WTC11 (cell line): ENCODE results near the gene CIART. TPM values are rescaled to one million over a fixed set of nuclear protein-coding genes. Genes with fewer than 3 reads are reported as not detected.
"Not testable (repeated sequence)": the region's sequence is repeated elsewhere in the genome, so short reads cannot be mapped to it uniquely, and the experiment has no call there.

Experiments used
- ATAC-seq: fragments of 200-7000 bp; cut with Tn5 transposase; 2 replicates; pipeline ENCODE4 v1.10.0; 2021; ENCODE audit warnings: mild to moderate bottlenecking, moderate library complexity
- CTCF ChIA-PET: fragments of 300-600 bp; sonication (Branson Sonifier 250); formaldehyde crosslinking; loops from one replicate; lab custom pipeline; 2021; ENCODE audit warnings: antibody characterized with exemption; lab: Charles Lee
- POLR2A ChIA-PET: fragments of 350-600 bp; sonication (Branson Sonifier 250); formaldehyde crosslinking; loops from one replicate; lab custom pipeline; 2021; ENCODE audit warnings: antibody characterized with exemption; lab: Charles Lee
- DNase-seq: peaks from one replicate; pipeline ENCODE4 v3.0.0; 2021; ENCODE audit warnings: low spot score
- H3K27ac Mint-ChIP-seq: 2 replicates; pipeline ENCODE4 v1.8.0; 2021; ENCODE audit warnings: mixed read lengths
- H3K27me3 Mint-ChIP-seq: 2 replicates; pipeline ENCODE4 v1.8.0; 2021; ENCODE audit warnings: low read depth, mild to moderate bottlenecking, moderate library complexity, mixed read lengths
- H3K36me3 Mint-ChIP-seq: 2 replicates; pipeline ENCODE4 v1.8.0; 2021; ENCODE audit warnings: mixed read lengths
- H3K4me1 Mint-ChIP-seq: 2 replicates; pipeline ENCODE4 v1.8.0; 2022; ENCODE audit warnings: mixed read lengths
- H3K4me3 Mint-ChIP-seq: 2 replicates; pipeline ENCODE4 v1.8.0; 2021; ENCODE audit warnings: mild to moderate bottlenecking, moderate library complexity, mixed read lengths
- H3K9me3 Mint-ChIP-seq: 2 replicates; pipeline ENCODE4 v1.8.0; 2021; ENCODE audit warnings: mixed read lengths
- ATF6 ChIP-seq: sonication (generic); formaldehyde crosslinking; IDR thresholded peaks from 2 replicates; pipeline ENCODE4 v1.8.1; 2023; ENCODE audit warnings: mild to moderate bottlenecking, missing genetic modification reagents
- CBFB ChIP-seq: sonication (generic); formaldehyde crosslinking; IDR thresholded peaks from 2 replicates; pipeline ENCODE4 v1.8.1; 2022; ENCODE audit warnings: mild to moderate bottlenecking, low read depth, missing genetic modification reagents
- CREB1 ChIP-seq: sonication (generic); formaldehyde crosslinking; IDR thresholded peaks from 2 replicates; pipeline ENCODE4 v1.8.0; 2023; ENCODE audit warnings: mild to moderate bottlenecking, missing genetic modification reagents
- CREM ChIP-seq: sonication (generic); formaldehyde crosslinking; IDR thresholded peaks from 2 replicates; pipeline ENCODE4 v1.8.1; 2022; ENCODE audit warnings: mild to moderate bottlenecking, missing genetic modification reagents, moderate library complexity
- ERG ChIP-seq: fragments of 250-450 bp; sonication (Bioruptor Pico); IDR thresholded peaks from 2 replicates; pipeline ENCODE4 v1.8.0; 2021; ENCODE audit warnings: mild to moderate bottlenecking
- ETV6 ChIP-seq: sonication (generic); formaldehyde crosslinking; IDR thresholded peaks from 2 replicates; pipeline ENCODE4 v1.8.1; 2022; ENCODE audit warnings: mild to moderate bottlenecking, missing genetic modification reagents
- GRHL2 ChIP-seq: fragments of 250-450 bp; sonication (Bioruptor Pico); IDR thresholded peaks from 2 replicates; pipeline ENCODE4 v1.8.0; 2022; ENCODE audit warnings: mild to moderate bottlenecking, moderate library complexity; ENCODE audit not compliant: insufficient replicate concordance, severe bottlenecking
- KAT7 ChIP-seq: sonication (generic); formaldehyde crosslinking; IDR thresholded peaks from 2 replicates; pipeline ENCODE4 v1.8.1; 2023; ENCODE audit warnings: missing genetic modification reagents, mild to moderate bottlenecking, borderline replicate concordance
- MLX ChIP-seq: sonication (generic); formaldehyde crosslinking; IDR thresholded peaks from 2 replicates; pipeline ENCODE4 v1.8.1; 2023; ENCODE audit warnings: mild to moderate bottlenecking, missing genetic modification reagents, moderate library complexity
- MYBL2 ChIP-seq: sonication (generic); formaldehyde crosslinking; IDR thresholded peaks from 2 replicates; pipeline ENCODE4 v1.8.1; 2023; ENCODE audit warnings: mild to moderate bottlenecking, moderate library complexity, missing genetic modification reagents
- NR3C1 ChIP-seq: sonication (generic); formaldehyde crosslinking; conservative IDR thresholded peaks from 2 replicates; pipeline ENCODE4 v1.8.1; 2023; ENCODE audit warnings: low read depth, mild to moderate bottlenecking, missing genetic modification reagents
- PRRX2 ChIP-seq: fragments of 250-450 bp; sonication (Bioruptor Pico); IDR thresholded peaks from 2 replicates; pipeline ENCODE4 v1.8.0; 2021; ENCODE audit warnings: mild to moderate bottlenecking
- TCF7 ChIP-seq: sonication (generic); formaldehyde crosslinking; IDR thresholded peaks from 2 replicates; pipeline ENCODE4 v1.8.0; 2022; ENCODE audit warnings: mild to moderate bottlenecking, low read depth, missing genetic modification reagents, moderate library complexity
- TP53 ChIP-seq: sonication (generic); formaldehyde crosslinking; IDR thresholded peaks from 2 replicates; pipeline ENCODE4 v1.8.1; 2023; ENCODE audit warnings: mild to moderate bottlenecking, missing genetic modification reagents
- ZNF425 ChIP-seq: fragments of 250-450 bp; sonication (Bioruptor Pico); conservative IDR thresholded peaks from 2 replicates; pipeline ENCODE4 v1.9.0; 2021; ENCODE audit warnings: mild to moderate bottlenecking
- ZNF671 ChIP-seq: fragments of 250-450 bp; sonication (Bioruptor Pico); IDR thresholded peaks from 2 replicates; pipeline ENCODE4 v1.8.0; 2021; ENCODE audit warnings: mild to moderate bottlenecking
- ZSCAN18 ChIP-seq: fragments of 250-450 bp; sonication (Bioruptor Pico); IDR thresholded peaks from 2 replicates; pipeline ENCODE4 v2.1.2; 2022; ENCODE audit warnings: mild to moderate bottlenecking, moderate library complexity
- total RNA-seq: library from RNA; stranded (reverse); gene quantifications from 3 replicates; pipeline ENCODE4 v1.2.3, GENCODE V29; 2021

The CIART gene
- total RNA-seq, 1 experiment from 2014 or later: 7.8 TPM

GRCh38 chr1:150302902-150303301, 20.5 kb downstream of the CIART start (continued):
- TF ChIP-seq ZNF671 (CRISPR knock-in tag) (no peak), ETV6 (CRISPR knock-in tag) (no peak), KAT7 (CRISPR knock-in tag) (no peak), MYBL2 (CRISPR knock-in tag) (no peak), TP53 (CRISPR knock-in tag) (no peak)

GRCh38 chr1:150308585-150308984, 26.2 kb downstream of the CIART start:
- ATAC-seq, H3K4me3 Mint-ChIP-seq, DNase-seq, H3K27me3 Mint-ChIP-seq, H3K27ac Mint-ChIP-seq, H3K9me3 Mint-ChIP-seq, POLR2A ChIA-PET, CTCF ChIA-PET: not testable (repeated sequence)
- Mint-ChIP-seq H3K36me3 (peaks cover 34% of the 10 kb centered on the region), H3K4me1 (peaks cover 13% of the 10 kb centered on the region)

- Mint-ChIP-seq H3K4me3 (no peak overlapping the region), H3K27me3 (no peaks in the 10 kb centered on the region), H3K27ac (peak overlapping the region; percentile 79; the same call in 1 of the 2 replicates), H3K36me3 (peaks cover 25% of the 10 kb centered on the region), H3K4me1 (peaks cover 9% of the 10 kb centered on the region), H3K9me3 (no peaks in the 10 kb centered on the region)
- ChIA-PET CTCF (no interaction called here), POLR2A (no interaction called here)
- ATAC-seq: no peak
- no peak for DNase-seq
- TF ChIP-seq NR3C1 (CRISPR knock-in tag): no peak
- 0 out of 2 replicates have a peak, but pooled peaks have one; percentile 31 for TF ChIP-seq PRRX2 (CRISPR knock-in tag)
These were observed 27.6 kb downstream of the CIART start for GRCh38 chr1:150309758-150310508.

GRCh38 chr1:150311762-150312161, 29.4 kb downstream of the CIART start:
- POLR2A ChIA-PET: no interaction called here

More at GRCh38 chr1:150311762-150312161, 29.4 kb downstream of the CIART start:
- TF ChIP-seq ERG (no peak), ATF6 (no peak), ETV6 (CRISPR knock-in tag) (no peak), CREM (no peak), TCF7 (CRISPR knock-in tag) (no peak), ZSCAN18 (CRISPR knock-in tag) (no peak), ZNF425 (CRISPR knock-in tag) (no peak), CBFB (no peak), GRHL2 (CRISPR knock-in tag) (no peak), CREB1 (CRISPR knock-in tag) (no peak), MLX (CRISPR knock-in tag) (no peak)
- H3K4me3 Mint-ChIP-seq: no peak overlapping the region
- H3K4me1 Mint-ChIP-seq: no peaks in the 10 kb centered on the region
- no peaks in the 10 kb centered on the region for H3K27me3 Mint-ChIP-seq
- peaks cover 13% of the 10 kb centered on the region for H3K36me3 Mint-ChIP-seq
- H3K9me3 Mint-ChIP-seq: no peaks in the 10 kb centered on the region
- DNase-seq (no peak), ATAC-seq (no peak)
- H3K27ac Mint-ChIP-seq: no peak overlapping the region
- CTCF ChIA-PET: interaction anchor here (0.5 kb wide), 1 partner anchor 16 kb away, joined by 3 read pairs; no protein-coding TSS in a partner anchor
